K562 (cell line): ENCODE results near the gene BLOC1S4. TPM values are rescaled to one million over a fixed set of nuclear protein-coding genes. Genes with fewer than 3 reads are reported as not detected.

Source experiments
- BRCA1 ChIP-seq, 2 experiments: fragments of 450-650 bp in 1 of 2; sonication (generic) in 1 of 2; formaldehyde crosslinking in 1 of 2; IDR thresholded peaks; 2 replicates each; pipeline versions ENCODE4 v1.5.0 to v1.6.1; 2017 to 2020; ENCODE audit warnings: mild to moderate bottlenecking in 1 of 2, missing genetic modification reagents in 1 of 2
- E2F6 ChIP-seq, 2 experiments: IDR thresholded peaks; 2 replicates each; pipeline ENCODE4 v1.6.1; 2011; ENCODE audit warnings: borderline replicate concordance in 1 of 2, control low read depth in 1 of 2, low read depth in 1 of 2, low read length in 1 of 2, mild to moderate bottlenecking in 1 of 2, mixed read lengths in 1 of 2, moderate library complexity in 1 of 2; ENCODE audit not compliant: insufficient read depth in 1 of 2, insufficient read length in 1 of 2, poor library complexity in 1 of 2, severe bottlenecking in 1 of 2; ENCODE audit errors: extremely low read depth in 1 of 2
- EP400 ChIP-seq: fragments of 450-650 bp; IDR thresholded peaks from 2 replicates; pipeline ENCODE4 v1.6.1; 2017; ENCODE audit warnings: antibody characterized with exemption, mild to moderate bottlenecking, moderate library complexity
- HDAC2 ChIP-seq: fragments of 450-650 bp; IDR thresholded peaks from 2 replicates; pipeline ENCODE4 v1.6.1; 2016; ENCODE audit warnings: mild to moderate bottlenecking
- KLF10 ChIP-seq: fragments of 250-450 bp; sonication (Bioruptor Pico); IDR thresholded peaks from 2 replicates; pipeline ENCODE4 v1.6.1; 2021; ENCODE audit warnings: matching md5 sums
- NR3C1 ChIP-seq: sonication (generic); formaldehyde crosslinking; IDR thresholded peaks from 2 replicates; pipeline ENCODE4 v1.8.1; 2022; ENCODE audit warnings: missing genetic modification reagents
- PHB2 ChIP-seq: fragments of 450-650 bp; IDR thresholded peaks from 2 replicates; pipeline ENCODE4 v1.6.1; 2017; ENCODE audit warnings: low read depth
- POLR2A ChIP-seq: fragments of 450-650 bp; conservative IDR thresholded peaks from 2 replicates; pipeline ENCODE4 v1.6.1; 2016
- POLR3G ChIP-seq: IDR thresholded peaks from 2 replicates; pipeline ENCODE4 v1.6.1; 2011; ENCODE audit not compliant: insufficient read length, insufficient replicate concordance; ENCODE audit errors: extremely low read depth
- SMARCC2 ChIP-seq: fragments of 450-650 bp; IDR thresholded peaks from 2 replicates; pipeline ENCODE4 v1.6.1; 2017; ENCODE audit warnings: antibody characterized with exemption, moderate library complexity, mild to moderate bottlenecking, low read depth
- SMC3 ChIP-seq: conservative IDR thresholded peaks from 2 replicates; pipeline ENCODE4 v1.6.1; 2011; ENCODE audit warnings: low read depth, low read length, improper control_type of control experiment; ENCODE audit not compliant: insufficient read depth
- TEAD2 ChIP-seq: fragments of 450-650 bp; IDR thresholded peaks from 2 replicates; pipeline ENCODE4 v1.6.1; 2016; ENCODE audit warnings: missing genetic modification characterization, control low read depth, missing compliant biosample characterization
- TSHZ1 ChIP-seq: fragments of 250-450 bp; sonication (Bioruptor Pico); IDR thresholded peaks from 2 replicates; pipeline ENCODE4 v1.4.0; 2020; ENCODE audit warnings: mild to moderate bottlenecking, moderate library complexity
- polyA plus RNA-seq, 8 experiments: library from polyadenylated mRNA; depleted of rRNA in 4 of 8; stranded (reverse) in 5 of 8; unstranded in 3 of 8; fragments of >200 nt; fragmentation: Nextera tagmentation in 2 of 8; fragmentation: Illumina TruSeq in 1 of 8; extraction: Ambion mirVana in 2 of 8; extraction: Trizol in 1 of 8; gene quantifications; 2 replicates each; pipeline versions ENCODE4 v1.2.1 to v1.2.3, GENCODE V29; 2011 to 2014; ENCODE audit warnings: inconsistent platforms in 1 of 8, missing spikeins in 1 of 8
- total RNA-seq, 7 experiments: library from RNA; depleted of rRNA in 6 of 7; stranded (reverse); fragments of >200 nt in 6 of 7; fragmentation: Illumina TruSeq in 2 of 7; extraction: Trizol in 2 of 7; gene quantifications; 2 replicates each; pipeline versions ENCODE4 v1.2.1 to v1.2.3, GENCODE V29; 2011 to 2021; ENCODE audit warnings: low replicate concordance in 1 of 7
- TF ChIP-seq, protein P1 (sequence below), 2 experiments: fragments of 450-650 bp in 1 of 2; sonication (generic) in 1 of 2; formaldehyde crosslinking in 1 of 2; IDR thresholded peaks; 2 replicates each; pipeline versions ENCODE4 v1.7.1 to v1.9.0; 2016 to 2022; ENCODE audit warnings: inconsistent platforms in 1 of 2, mild to moderate bottlenecking in 1 of 2, missing genetic modification reagents in 1 of 2

The BLOC1S4 gene
- total and polyA plus RNA-seq, 9 of the 15 experiments (the other 6 are each of a cell fraction or from before 2014, with no cell fraction given): 3.1 to 31.6 (median 11.2) TPM

GRCh38 chr4:6753103-6753560 is 37.2 kb downstream of the BLOC1S4 start (continued):
- TF ChIP-seq, protein P1, sequence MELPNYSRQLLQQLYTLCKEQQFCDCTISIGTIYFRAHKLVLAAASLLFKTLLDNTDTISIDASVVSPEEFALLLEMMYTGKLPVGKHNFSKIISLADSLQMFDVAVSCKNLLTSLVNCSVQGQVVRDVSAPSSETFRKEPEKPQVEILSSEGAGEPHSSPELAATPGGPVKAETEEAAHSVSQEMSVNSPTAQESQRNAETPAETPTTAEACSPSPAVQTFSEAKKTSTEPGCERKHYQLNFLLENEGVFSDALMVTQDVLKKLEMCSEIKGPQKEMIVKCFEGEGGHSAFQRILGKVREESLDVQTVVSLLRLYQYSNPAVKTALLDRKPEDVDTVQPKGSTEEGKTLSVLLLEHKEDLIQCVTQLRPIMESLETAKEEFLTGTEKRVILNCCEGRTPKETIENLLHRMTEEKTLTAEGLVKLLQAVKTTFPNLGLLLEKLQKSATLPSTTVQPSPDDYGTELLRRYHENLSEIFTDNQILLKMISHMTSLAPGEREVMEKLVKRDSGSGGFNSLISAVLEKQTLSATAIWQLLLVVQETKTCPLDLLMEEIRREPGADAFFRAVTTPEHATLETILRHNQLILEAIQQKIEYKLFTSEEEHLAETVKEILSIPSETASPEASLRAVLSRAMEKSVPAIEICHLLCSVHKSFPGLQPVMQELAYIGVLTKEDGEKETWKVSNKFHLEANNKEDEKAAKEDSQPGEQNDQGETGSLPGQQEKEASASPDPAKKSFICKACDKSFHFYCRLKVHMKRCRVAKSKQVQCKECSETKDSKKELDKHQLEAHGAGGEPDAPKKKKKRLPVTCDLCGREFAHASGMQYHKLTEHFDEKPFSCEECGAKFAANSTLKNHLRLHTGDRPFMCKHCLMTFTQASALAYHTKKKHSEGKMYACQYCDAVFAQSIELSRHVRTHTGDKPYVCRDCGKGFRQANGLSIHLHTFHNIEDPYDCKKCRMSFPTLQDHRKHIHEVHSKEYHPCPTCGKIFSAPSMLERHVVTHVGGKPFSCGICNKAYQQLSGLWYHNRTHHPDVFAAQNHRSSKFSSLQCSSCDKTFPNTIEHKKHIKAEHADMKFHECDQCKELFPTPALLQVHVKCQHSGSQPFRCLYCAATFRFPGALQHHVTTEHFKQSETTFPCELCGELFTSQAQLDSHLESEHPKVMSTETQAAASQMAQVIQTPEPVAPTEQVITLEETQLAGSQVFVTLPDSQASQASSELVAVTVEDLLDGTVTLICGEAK (IDR thresholded peaks at IDR 0.05): no peak
- TF ChIP-seq, protein P1 (CRISPR knock-in tag; IDR thresholded peaks at IDR 0.05): no peak
- TF ChIP-seq POLR3G (no peak), NR3C1 (CRISPR knock-in tag) (no peak), SMARCC2 (no peak), SMC3 (no peak), PHB2 (no peak), EP400 (no peak), BRCA1 (IDR thresholded peaks at IDR 0.05) (no peak), BRCA1 (CRISPR knock-in tag; IDR thresholded peaks at IDR 0.05) (no peak), HDAC2 (no peak), KLF10 (no peak), POLR2A (peak; percentile 62), E2F6 (IDR thresholded peaks at IDR 0.05; ENCODE audit: borderline replicate concordance in 1 of 2, extremely low read depth in 1 of 2, insufficient read depth in 1 of 2, insufficient read length in 1 of 2, low read depth in 1 of 2, low read length in 1 of 2, poor library complexity in 1 of 2, severe bottlenecking in 1 of 2) (peak in 1 of 2 experiments; percentile 48), TEAD2 (no peak), TSHZ1 (no peak)
